Mucosa of gallbladder (tissue), 1 donor: Measurements from ENCODE around the gene COMMD7. TPM values are rescaled to one million over a fixed set of nuclear protein-coding genes. Genes with fewer than 3 reads are reported as not detected.

Experiments
- total RNA-seq: library from RNA; stranded (reverse); gene quantifications from one replicate; pipeline ENCODE4 v1.2.1, GENCODE V29; 2021
- donor health status: DM: no; HTN: no; CAD: no.

Gene COMMD7
- total RNA-seq, 1 donor from 2014 or later = 43.8 TPM

Other genes starting within 250 kb of the COMMD7 start
- 53.0 TPM for gene NOL4L, start 158.1 kb downstream of the COMMD7 start, total RNA-seq
- not detected for gene C20orf203, start 69.5 kb downstream of the COMMD7 start, total RNA-seq
- 2.0 TPM for gene DNMT3B, start 18.9 kb upstream of the COMMD7 start, total RNA-seq
- gene MAPRE1, start 76.5 kb upstream of the COMMD7 start, total RNA-seq = 85.9 TPM
- 0.20 TPM for gene EFCAB8, start 115.5 kb upstream of the COMMD7 start, total RNA-seq